SU-DHL-6 (cell line): Measurements from ENCODE around the gene PARP2.

Experiments used
- EZH2phosphoT487 ChIP-seq: fragments of 200-600 bp; sonication (generic), shearing (Covaris generic); conservative IDR thresholded peaks from 2 replicates; pipeline ENCODE4 v1.6.1; 2018; ENCODE audit warnings: mild to moderate bottlenecking, antibody characterized with exemption, low read length, moderate library complexity, mixed read lengths
- TF ChIP-seq, protein P1 (sequence below): fragments of 200-600 bp; sonication (generic); IDR thresholded peaks from one replicate; pipeline ENCODE4 v1.5.1; 2017; ENCODE audit warnings: antibody characterized with exemption, mild to moderate bottlenecking, low read length, moderate library complexity; ENCODE audit not compliant: insufficient read depth, poor library complexity, severe bottlenecking

DNA sequence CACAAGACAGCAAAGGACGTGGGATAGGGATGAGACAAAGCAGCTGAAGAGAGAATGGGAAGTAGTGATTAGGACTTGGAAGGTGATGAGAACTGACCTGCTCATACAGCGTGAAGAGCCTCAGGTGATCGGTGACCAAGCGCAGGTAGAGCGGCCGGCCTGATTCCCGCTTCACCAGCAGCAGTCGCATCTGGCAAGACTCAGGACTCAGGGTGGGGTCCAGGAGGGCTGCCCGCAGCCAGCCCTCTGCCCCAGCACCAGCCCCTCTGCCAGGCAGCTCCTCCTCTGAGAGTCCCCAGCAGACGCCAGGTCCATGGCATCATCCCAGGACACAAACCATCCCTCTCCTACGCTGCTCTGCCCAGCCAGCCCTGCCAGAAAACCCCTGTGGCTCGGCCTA lies 39.1 kb downstream of the PARP2 start:
- TF ChIP-seq, protein P1, sequence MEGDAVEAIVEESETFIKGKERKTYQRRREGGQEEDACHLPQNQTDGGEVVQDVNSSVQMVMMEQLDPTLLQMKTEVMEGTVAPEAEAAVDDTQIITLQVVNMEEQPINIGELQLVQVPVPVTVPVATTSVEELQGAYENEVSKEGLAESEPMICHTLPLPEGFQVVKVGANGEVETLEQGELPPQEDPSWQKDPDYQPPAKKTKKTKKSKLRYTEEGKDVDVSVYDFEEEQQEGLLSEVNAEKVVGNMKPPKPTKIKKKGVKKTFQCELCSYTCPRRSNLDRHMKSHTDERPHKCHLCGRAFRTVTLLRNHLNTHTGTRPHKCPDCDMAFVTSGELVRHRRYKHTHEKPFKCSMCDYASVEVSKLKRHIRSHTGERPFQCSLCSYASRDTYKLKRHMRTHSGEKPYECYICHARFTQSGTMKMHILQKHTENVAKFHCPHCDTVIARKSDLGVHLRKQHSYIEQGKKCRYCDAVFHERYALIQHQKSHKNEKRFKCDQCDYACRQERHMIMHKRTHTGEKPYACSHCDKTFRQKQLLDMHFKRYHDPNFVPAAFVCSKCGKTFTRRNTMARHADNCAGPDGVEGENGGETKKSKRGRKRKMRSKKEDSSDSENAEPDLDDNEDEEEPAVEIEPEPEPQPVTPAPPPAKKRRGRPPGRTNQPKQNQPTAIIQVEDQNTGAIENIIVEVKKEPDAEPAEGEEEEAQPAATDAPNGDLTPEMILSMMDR: no peak
- TF ChIP-seq EZH2phosphoT487: no peak
